Middle frontal gyrus (tissue), 1 donor: ENCODE results near the gene MDM2.

ENCODE experiments used
- DNase-seq: peaks from one replicate; pipeline ENCODE4 v3.0.0-alpha.2; 2015; ENCODE audit warnings: low spot score; ENCODE audit errors: extremely low spot score

The MDM2 gene

DNA sequence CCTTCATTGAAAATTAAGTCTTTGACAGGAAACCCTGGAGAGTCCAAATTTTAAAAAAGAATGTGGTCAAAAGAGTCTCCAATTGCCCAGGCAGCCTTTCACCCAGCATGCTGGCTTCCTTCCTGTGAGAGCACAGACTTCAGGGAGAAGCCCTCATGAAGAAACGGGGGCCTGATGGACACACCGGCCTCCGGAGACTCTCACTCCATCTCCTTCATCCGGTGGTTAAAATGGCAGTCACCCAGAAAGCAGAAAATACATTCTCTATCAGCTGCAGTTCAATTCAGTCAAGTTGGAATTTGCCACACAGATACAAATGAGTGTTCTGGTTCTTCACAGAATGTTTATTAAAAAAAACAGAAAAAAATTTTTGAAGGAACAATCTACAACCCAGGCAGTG, 68.5 kb downstream of the MDM2 start:
- DNase-seq: no peak

DNA sequence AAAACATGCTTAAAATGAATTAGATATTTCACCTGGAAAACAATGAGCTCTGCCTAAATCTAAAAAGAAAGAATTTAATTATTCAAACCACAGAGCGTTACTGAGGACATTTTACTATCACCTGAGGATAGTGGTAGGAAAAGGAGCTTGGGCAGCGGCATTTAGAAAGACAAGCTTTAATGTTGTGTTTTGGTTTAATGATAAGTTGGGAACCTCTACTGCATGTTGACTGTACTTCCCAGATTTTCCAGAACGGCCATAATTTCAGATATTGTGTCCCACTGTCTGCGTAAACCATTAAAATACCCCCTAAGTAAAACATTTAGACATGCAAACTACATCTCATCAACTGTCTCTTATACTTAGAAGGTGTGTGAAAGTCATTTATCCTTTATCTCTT, 69.6 kb downstream of the MDM2 start:
- no peak for DNase-seq

DNA sequence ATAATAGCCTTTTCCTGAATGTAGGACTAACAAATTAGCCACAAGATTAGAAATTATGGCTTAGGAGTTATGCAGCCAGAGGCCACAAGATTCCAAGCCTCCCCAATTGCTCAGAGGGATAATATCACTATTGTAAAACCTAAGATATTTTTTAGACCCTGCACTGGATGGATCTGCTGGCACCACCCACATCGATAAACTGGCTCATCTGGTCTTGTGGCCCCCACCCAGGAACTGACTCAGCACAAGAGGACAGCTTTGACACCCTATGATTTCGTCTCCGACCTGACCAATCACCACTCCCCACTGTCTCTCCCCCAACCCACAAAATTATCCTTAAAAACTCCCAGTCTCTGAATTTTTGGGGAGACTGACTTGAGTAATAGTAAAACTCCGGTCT, 70.3 kb downstream of the MDM2 start:
- no peak for DNase-seq

DNA sequence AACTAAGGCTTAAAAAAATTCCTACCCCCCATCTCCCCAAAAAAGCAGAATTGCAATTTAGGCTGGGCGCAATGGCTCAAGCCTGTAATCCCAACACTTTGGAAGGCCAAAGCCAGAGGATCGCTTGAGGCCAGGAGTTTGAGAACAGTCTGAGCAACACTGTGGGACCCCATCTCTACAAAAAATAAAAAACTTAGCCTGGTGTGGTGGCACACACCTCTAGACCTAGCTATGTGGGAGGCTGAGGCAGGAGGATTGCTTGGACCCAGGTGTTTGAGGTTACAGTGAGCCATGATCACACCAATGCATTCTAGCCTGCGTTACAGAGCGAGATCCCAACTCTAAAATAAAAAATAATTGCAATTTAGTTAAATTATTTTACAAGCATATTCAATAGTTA, 70.9 kb downstream of the MDM2 start:
- DNase-seq: no peak

DNA sequence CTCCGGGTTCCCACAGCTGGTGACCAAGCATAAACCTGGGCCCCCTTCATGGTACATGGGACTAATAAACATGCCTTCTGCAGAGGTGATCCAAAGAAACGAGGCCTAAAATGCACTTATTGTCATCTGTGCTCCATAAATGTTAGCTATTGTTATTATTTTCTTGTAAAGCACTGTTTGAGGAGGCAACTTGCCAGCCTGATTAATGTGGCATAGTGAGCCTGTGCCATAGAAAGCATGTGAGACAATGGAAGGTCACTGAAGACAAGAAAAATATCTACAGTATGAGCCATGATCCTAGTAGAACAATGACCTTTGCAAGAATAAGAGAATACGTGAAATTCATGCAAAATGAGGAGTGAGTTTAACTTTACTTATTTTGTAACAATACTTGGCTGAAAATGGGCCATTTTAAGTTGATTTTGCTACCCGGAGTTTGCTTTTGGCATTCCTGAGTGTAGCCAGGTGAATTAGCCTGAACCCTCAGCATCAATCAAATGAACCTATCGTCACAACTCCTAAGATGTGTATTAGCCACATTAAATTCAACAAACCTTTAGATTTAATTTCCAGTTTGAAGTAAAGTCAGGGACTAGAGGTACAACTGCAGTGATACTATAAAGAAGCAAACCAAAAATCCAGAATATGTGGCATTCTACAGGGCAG, 72.8 kb downstream of the MDM2 start:
- no peak for DNase-seq

- no peak for DNase-seq
Observed at GRCh38 chr12:68882251-68882964, 74.4 kb downstream of the MDM2 start.

DNA sequence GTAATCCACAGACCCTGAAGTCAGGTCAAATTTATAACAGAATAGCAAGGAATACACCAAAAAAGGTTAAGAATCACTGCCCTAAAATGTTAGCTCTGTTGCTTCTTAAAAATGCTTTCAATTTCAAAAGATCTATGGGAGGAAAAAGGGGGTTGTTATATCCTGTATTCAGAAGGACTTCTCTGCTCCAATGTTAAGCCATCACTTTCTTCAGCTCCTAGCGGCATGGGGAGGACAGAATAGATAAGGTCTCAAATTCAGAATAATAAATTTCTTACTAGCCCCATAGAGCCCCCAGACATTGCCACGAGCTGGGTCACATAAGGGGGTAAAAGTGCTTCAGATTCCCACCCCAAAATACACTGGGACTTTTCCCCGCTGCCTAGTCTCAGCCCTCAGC, 75.2 kb downstream of the MDM2 start:
- DNase-seq: no peak

DNA sequence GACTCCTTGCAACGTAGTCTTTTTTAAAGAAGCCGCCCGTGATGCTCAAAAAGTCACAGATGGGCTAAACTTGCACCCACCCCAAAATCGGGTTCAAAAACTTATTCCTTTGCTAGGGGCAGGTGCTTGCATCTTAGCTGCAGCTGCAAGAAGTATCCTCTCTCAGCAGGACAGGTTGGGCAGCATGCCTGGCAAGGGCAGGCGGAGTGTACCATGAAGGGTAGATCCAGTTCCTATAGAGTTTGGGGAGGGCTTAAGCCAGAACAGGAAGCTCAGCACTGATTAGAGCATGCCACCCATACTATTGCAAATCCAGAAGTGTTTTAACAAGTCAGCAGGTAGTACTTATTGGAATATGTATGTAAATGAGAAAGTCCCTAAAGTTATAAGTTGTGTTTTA, 76.3 kb downstream of the MDM2 start:
- DNase-seq: no peak

DNA sequence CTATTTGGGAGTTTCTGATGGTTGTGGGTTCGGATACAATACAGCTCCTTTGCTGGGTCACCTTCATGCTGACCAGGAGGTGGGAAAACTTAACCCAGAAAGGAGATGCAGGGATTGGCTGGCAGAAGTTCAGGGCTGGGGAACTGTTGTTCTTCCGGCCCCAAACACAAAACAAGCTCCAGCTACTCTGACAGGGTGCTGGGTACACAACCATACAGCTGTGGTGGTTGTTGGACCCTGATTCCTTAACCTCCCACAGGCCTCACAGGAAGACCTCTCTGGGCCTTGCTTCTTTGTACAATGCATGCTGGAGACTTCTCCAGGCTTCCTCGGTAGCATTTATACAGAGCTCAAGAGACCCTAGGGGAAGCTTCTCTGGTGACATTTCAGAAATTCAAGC, 77.4 kb downstream of the MDM2 start:
- no peak for DNase-seq

GRCh38 chr12:68886636-68887572, 78.9 kb downstream of the MDM2 start:
- DNase-seq: no peak

DNA sequence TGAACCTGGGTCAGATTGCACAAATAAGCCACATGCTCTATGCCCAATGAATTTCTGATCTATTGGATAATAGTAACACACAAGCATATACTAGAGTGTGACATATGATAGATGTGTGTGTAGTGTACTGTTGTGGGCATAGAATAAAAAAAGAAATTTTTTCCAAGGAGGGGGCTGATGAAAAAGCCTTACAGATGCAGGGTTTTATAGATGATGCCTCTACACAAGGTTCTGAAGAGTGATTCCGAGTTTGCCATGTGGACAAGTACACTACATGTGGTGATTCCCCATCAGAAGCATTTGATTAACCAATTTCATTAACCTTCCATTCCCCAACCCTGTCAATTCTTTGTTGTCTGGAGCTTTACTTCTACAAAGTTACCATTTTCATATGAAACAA, 79.7 kb downstream of the MDM2 start:
- no peak for DNase-seq

- no peak for DNase-seq
Observed at GRCh38 chr12:68888243-68888642, 80.3 kb downstream of the MDM2 start.

DNA sequence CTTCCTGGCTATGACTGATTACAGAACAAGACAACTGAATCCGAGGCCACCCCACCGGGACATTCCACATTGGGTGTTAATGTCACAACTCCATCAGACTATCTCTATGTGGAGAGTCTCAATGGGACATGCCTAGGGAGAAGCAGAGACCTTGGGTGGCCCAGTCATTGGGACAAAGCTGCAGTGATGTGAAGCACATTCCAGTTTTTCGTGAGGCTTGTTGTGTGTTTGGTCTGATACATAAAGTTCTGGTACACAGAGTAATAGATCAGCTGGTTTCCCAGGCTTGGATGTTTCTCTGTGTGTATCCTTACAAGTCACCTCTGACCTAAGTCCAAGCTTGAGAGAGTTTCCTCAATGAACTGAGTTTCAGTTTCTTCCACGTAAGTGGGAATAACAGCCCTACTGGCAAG, 82.7 kb downstream of the MDM2 start:
- no peak for DNase-seq

GRCh38 chr12:68891141-68891540, 83.2 kb downstream of the MDM2 start:
- DNase-seq: no peak

GRCh38 chr12:68893201-68893600, 85.2 kb downstream of the MDM2 start:
- no peak for DNase-seq

- no peak for DNase-seq
Observed at GRCh38 chr12:68893741-68894140, 85.8 kb downstream of the MDM2 start.

GRCh38 chr12:68894276-68894855, 86.4 kb downstream of the MDM2 start:
- DNase-seq: no peak

DNA sequence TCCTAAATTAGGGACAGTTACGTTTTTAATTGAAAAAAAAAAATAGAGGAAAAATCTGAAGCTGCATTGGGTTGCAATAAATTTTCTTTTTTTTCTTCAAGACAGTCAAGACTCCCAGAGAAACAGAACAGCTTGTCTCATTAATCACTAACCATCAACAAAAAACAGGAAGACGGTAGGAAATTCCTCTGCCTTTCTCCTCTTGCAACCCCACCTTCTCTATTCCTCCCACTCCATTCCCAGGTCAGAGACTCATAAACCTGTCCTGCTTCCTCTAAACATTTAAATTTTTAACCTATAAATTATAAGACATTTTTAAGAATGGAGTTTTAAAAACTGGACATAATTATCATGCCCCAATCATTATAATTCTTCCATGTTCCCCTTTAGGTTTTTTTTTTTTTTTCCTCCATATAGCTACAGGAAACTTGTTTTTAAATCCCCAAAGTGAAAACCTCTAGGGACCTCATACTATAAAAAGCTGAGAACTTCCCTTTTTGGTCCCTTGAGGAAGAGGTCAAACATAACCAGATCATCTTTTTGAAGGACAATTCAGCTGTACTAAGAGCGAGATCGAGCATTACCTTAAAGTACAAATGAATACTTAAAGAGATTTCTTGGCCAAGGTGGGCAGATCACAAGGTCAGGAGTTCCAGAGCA, 89.0 kb downstream of the MDM2 start:
- DNase-seq: no peak

GRCh38 chr12:68899251-68899771, 91.3 kb downstream of the MDM2 start:
- DNase-seq: no peak

GRCh38 chr12:68900241-68900640, 92.3 kb downstream of the MDM2 start:
- DNase-seq: no peak
